NK-92 treated with Interleukin-12 subunit alpha and Interleukin-12 subunit beta, amount 100 ng/mL, for 24 hours (cell line): ENCODE measurements around the gene TBXA2R.
"Not testable (repeated sequence)": the region's sequence is repeated elsewhere in the genome, so short reads cannot be mapped to it uniquely, and the experiment has no call there.

ENCODE experiments used
- DNase-seq: peaks from one replicate; lab custom pipeline; 2025; lab: John Stamatoyannopoulos, UW

TBXA2R gene

DNA sequence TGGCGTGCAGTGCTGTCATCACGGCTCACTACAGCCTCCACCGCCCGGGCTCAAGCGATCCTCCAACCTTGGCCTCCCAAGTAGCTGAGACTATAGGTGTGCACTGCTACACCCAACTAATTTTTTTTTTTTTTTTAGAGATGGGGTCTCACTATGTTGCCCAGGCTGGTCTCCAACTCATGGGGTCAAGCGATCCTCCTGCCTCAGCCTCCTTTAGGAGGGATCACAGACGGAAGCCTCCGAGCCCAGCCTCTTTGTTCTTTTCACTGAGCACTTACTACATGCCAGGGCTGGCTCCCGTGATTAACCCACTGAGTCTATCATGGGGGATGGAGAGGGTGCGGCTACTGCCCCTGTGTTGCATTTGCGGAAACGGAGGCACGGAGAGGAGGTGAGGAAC lies 32.8 kb upstream of the TBXA2R start:
- no peak for DNase-seq

DNA sequence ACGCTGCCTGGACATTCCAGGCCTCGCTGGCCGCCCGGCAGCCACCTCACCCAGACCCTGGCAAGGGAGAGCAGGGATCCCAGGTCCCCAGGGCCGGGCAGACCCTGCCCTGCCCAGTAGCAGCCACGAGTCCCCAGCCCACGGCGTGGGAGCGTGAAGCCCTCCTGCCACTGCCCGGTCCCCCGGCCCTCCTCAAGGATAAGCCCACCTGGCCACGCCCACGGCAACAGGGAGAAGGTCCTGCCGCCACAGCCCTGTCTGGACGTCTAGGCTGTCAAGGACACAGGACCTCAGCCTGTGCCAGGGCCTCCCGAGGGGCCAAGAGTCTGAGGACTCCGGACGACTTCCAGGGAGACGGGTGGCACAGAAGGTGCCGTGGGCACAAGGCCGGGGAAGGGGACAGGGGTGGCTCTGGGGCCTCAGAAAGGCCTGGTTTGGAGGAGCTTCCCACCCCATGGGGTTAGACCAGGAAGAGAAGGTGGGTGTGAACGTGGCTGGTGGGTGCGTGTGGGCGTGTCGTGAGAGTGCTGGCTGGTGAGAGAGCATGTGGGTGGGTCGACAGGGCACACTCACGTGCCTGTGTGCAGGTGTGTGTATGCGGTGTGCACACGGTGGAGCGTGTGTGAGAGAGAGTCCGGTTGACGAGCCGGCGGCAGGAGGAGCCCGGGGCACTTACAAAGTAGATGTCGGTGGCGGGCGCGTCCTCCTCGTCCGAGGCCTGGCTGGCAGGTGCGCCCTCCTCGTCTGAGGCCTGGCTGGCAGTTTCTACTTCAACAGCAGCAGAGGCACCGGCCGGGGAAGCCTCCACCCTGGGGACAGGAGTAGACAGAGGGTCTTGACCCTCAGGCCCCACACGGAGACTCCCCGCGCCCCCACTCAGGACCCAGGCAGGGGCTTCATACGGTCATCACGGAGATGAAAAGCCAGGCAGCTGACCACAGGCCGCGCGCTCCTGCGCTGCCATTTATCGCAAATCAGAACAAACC lies 31.8 kb upstream of the TBXA2R start:
- DNase-seq, result no peak

DNA sequence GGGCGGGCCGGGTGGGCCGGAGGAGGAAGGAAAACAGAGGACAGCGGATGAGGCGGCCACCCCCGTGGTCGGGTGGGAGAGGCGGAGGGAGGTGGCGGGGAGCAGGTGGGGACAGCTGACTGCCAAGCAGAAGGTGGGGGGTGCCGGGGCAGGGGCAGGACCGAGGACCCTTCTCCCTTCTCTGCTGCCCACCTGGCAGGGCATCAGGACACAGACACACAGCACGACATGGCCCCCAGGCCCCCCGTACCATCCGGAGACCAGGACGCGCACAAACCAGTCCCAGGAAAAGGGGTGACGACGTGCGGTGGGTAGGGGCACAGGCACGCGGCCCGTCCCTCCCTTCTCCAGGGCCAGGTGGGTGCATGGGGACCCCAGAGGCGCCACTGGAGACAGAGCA lies 30.9 kb upstream of the TBXA2R start:
- no peak for DNase-seq

DNA sequence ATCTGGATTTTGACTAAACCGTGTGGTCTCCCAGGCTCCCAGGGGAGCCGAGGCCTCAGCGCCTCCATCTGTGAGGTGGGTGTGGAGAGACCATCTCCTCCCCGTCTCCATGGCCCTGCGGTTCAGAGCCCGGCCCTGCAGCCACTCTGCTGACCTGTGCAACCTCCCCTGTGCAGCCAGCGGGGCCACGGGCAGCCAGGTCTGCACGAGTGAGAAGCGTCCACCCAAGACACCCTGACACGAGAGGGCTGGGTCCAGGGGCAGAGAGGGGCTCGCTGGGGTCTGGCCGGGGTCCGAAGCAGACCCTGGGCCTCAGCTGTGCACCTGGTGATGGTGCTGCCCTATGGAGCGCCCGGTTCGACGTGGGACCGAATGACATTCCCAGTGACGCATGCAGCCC lies 30.3 kb upstream of the TBXA2R start:
- DNase-seq, result no peak

DNA sequence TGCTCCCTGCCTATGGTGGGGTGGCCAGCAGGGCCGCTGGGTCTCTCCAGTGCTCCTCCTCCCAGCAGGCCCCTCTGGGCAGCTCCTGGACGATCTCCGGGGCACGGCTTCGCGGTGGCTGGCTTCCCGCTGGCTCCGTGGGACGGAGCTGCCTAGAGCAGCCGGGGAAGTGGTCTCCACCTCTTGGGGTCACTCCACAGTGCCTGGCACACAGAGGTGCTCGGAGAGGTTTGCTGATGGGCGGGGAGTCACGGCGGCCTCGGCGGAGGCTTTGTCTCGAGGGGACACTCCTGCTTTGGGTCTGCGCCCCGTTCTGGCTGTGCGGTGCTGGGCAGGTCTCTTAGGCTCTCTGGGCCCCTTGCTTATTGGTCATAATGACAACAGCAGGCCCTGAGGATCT lies 29.8 kb upstream of the TBXA2R start:
- no peak for DNase-seq

DNA sequence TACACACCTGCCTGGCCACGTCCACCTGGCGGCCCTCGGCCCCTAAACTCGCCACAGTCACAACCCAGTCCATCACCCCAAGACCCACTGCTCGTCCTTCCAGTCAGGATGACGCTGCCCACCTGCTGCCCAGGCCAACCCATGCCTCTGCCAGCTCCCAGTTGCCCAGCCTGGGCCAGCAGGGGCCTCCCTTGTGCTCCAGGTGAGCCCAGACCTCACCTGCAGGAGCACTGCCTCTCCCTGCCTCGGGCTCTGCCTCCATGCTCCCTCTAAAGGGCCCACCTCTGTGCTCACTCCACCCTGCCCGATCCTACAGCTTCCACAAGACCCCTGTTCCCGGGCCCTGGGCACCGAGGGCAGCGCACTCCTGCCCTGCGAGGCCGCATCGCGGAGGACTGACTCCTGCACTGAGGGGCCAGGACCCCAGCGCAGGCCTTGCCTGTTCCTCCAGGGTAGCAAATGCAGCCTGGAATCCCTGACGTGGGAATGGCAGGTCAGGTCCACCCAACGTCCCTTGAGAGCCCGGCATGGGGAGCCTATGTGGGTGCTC lies 27.9 kb upstream of the TBXA2R start:
- no peak for DNase-seq

DNA sequence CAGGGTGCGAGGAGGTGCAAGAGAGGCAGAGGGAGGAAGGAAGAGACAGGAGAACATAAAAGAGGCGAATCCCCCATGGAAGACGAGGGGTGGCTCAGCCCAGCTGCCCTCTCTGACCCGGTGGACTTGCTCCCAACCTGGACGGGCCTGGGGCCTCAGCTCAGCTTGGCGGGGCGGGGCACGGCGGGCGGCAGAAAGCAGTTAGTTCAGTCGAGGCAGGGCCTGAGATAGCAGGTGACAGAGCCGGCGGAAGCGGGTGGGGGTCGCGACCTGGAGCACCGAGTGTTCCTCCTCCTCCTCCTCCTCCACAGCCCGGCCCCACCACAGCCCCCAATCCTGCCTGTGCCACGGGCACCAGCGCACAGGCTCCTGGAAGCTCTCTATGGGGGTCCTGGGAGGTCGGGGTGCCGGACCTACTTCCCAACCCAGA lies 26.9 kb upstream of the TBXA2R start:
- no peak for DNase-seq

DNA sequence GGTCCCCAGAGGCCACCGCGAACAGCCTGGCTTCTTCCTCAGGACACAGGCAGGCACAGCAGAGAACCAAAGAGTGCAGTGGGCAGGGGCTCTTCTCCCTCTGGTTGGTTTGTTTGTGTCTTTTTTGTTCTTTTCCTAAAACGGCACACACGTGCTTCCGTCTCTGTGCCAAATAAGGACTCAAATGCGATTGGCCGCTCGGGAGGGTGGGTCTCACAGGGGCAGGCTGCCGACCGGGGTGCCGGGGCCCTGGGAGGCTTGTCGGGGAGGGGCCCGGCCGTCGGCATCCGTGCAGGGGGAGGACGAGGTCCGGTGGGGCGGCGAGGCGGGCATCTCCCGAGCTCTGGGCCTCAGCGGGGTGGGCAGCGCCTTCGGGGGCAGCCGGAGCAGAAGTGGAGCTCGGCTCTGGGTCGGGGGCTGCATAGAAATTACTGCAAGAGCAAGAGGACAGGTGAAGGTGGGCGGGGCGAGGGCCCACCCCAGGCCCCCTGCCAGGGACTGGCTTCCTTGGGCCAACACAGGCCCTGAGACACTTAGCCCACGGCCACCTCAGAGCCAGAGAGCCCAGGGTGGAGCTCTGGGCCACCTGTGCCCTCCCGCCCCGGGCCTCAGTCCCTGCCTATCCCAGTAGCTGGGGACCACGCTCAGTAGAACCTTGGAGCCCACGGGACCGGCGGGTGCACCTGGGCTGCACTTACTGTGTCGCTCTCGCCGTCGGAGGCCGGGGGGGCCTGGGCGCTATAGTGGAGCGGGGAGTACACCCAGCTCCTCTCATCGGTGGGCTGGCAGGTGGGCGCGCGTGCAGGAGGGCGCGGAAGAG lies 26.3 kb upstream of the TBXA2R start:
- no peak for DNase-seq

DNA sequence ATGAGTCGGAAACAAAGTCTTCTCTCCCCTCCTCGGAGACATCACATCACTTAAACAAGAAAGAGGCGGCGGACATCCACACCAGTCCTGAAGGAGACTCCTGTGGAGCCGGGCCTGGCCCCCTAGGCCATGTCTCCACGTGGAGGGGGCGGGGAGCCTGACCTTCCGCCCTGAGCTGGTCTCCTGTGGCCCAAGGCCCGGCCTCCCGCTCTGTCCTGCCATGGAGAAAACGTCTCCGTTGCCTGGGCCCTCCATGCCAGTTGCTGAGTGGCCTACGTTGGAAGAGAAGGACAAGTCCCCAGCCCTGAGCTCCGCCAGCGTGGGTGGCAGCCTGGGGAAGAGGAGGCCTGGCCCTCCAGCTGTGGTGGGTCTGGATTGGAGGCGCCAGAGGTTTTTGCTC lies 25.4 kb upstream of the TBXA2R start:
- no peak for DNase-seq

DNA sequence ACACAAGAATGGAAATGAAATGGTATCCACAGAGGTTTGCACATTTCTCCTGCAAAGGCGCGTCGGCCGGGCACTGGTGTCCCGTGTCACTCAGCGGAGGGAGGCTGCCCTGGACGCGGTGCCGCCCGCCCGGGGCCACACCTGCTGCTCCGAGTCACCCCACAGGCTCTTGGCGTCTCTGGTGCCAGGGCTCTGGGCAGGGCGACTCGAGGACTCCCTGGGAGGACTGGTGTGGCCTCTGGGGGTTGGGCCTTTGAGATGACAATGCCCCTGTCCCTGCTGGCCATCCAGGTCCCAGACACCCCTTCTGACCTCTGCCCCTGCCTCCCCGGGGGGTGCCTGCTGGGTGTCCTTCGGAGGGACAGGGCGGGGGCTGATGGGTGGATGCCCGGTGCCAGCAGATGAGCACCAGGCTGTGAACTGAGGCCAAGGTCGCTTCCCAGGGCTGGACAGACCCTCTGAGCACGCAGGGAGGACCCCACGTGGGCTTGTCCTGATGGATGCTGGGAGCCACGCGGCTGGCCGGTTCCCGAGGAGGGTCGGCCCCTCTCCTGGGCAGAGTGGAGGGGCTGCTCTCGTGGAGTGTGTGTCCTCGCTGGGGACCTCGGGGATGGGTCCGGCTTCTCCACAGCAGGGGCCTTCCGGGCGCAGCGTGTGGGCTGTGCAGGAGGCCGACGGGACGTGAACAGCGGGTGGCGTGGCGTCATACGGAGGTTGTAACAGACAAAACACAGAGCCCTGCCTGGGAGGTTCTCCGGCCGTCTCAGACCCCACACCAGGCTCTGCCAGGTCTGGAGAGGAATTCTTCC lies 24.6 kb upstream of the TBXA2R start:
- DNase-seq, result no peak

DNA sequence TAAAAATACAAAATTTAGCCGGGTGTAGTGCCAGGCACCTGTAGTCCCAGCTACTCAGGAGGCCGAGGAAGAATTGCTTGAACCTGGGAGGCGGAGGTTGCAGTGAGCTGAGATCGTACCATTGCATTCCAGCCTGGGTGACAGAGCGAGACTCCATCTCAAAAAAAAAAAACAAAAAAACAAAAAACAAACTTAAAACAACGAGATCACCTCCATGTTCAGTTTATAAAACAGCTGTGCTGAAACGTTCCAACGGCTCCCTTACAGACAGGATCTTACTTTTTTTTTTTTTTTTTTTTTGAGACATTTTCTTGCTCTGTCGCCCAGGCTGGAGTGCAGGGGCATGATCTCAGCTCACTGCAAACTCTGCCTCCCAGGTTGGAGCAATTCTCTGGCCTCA lies 22.1 kb upstream of the TBXA2R start:
- DNase-seq, result not testable (repeated sequence)

DNA sequence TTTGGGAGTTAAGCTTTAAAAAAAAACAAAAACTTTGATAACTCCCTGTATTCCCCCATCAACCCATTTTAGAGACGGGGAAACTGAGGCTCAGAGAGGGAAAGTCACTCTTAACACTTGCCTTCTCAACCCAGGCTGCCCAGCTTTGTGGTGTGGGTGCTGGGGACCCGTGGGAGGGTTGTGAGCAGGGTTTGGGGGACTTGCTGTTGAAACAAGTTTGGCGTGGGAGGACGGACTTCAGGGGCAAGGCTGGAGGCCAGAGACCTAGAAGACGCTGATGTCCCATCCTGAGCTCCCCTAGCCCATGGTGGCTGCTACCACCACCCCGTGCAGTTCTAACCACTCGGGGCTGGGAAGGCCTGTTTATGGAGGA lies 20.7 kb upstream of the TBXA2R start:
- no peak for DNase-seq

DNA sequence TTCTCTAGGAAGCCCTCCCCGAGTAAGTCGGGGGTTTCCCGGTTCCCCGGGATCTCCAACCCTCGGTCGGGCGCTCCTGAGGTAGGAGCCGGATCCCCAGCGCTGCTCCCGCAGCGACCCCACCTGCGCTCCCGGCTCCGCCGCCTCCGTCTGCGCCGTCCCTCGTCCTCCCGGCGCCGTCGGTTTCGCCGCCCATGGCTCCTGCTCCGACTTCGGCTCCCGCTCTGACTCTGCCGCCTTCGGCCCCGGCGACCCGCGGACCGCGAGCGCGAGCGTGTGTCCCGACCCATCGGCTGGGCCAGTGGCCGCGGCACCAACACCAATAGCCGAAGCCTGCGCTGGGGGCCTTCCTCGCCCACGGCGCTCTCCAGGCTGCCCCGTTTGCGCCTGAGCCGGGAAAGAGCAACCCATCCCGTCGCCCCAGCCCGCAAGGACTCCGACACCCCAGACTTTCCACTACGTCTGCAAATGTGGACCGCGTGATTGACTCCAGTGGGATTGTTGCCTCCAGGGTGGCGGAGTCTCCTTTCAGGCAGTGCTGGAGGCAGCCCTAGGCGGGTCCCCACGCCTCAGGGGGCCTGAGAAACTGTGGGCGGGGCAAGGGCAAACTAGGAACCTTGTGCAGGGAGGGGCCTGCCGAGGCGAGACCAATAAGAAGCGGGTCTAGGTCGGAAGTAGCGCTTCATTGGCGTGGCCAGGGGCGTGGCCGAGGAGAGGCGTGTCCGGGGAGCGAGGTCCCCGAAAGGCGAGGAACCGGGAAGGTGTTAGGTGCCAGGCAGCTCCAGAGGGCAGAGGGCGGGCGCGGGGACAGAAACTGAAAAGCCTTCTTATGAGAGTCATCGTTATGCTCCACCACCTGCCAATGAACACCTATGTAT lies 20.0 kb upstream of the TBXA2R start, which contains the start of gene CACTIN:
Gene CACTIN (minus strand): TSS at position 318 of the 878 bp plus-strand sequence. CDS start 28 bp downstream, at position 290.
- peak; percentile 97 for DNase-seq

DNA sequence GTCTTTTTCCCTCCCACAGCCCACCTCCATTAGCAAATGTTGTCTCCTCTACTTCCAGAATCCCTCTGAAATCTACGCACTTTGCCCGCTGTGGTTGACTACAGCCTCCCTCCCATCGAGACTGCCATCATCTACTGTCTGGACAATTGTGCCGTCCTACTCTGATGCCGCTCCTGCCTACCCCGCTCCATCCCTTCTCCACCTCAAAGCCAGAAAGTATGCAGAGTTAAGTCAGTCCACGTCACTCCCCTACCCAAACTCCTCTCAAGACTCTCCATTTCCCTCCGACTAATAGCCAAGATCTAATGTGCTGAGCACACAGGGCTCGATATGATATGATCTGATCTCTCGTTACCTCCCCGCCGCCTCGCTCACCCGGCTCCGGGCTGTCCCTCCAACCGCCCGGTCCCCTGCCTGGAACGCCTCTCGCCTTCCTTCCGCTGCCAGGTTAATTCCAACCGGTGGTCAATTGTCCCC lies 19.4 kb upstream of the TBXA2R start:
- DNase-seq, result no peak

DNA sequence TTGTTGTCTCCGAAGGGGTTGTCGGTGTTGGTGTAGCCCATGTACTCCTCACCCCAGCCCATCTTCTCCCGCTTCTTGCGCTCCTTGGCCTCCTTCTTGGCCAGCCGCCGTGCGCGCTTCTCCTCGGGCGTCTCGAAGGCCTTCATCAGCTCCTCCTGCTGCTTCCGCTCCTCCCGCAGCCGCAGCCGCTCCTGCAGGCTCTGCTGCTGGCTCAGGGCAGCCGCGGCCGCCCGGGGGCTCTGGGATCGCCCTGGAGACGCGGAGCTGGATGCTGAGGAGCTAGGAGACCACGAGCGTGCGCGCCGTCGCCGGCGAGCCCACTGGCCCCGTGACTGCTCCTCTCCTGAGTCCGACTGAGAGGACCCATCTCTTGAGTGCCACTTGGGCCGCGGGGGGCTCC lies 17.0 kb upstream of the TBXA2R start:
- no peak for DNase-seq

DNA sequence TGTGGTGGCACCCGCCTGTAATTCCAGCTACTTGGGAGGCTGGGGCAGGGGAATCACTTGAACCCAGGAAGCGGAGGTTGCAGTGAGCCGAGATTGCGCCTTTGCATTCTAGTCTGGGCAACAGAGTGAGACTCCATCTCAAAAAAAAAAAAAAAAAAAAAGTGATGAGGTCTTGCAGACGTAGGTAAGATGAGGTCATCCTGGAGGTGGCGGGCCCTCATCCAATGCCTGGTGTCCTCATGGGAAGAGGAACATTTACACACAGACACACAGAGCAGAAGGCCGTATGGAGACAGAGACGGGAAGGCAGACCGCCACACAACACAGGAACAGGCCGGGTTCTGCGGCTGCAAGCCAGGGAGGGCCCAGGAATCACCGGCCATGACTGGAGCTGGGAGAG lies 15.5 kb upstream of the TBXA2R start:
- no peak for DNase-seq

DNA sequence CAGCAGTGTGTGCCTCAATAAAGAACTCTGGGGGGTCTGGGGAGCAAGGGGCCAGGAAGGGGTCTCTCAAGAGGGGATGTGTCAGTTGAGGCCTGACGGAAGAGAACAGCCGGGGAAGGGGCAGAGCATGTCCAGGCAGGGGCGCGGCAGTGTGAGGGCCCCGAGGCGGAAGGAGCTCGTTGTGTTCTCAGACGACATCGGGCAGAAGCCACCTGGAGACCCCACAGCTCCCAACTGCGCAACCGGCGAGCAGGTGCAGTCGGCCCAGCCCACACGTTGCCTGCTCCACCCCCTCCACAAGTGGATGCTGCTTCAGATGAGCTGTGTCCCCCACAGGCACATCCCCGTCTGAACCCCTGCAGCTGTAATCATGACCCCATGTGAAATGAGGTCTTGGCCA lies 15.0 kb upstream of the TBXA2R start:
- DNase-seq, result no peak

DNA sequence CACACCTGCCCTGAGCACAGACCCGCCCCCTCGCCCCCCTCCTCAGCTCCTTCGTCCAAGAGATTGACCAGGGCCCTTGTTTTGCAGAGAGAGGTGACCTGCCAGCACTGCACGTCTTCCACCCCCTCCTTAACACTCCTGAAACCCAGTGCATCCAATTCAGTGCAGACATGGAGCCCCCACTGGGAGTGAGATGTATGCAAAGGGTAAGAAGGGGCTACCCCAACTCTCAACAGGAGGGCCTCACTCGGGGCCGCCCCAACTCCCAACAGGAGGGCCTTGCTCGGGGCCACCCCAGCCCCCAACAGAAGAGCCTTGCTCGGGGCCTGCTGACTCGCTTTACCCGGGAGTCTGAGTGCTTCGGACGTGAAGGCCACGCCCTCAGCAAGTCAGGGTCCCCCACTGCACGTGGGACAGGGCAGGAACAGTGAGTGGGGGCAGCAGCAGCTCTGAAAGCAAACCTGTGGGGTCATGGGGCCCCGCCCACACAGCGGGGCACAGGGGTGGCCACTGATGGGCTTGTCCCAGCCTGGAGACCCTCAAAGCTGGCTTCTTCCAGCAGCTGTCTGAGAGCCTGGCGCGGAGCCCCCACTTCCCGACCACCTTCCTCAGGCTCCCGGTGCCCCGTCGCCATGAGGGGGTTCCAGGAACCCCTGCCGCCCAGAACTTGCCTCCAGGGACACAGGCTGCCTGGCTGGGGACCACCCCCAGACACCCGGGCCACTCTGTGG lies 14.3 kb upstream of the TBXA2R start:
- DNase-seq, result no peak

DNA sequence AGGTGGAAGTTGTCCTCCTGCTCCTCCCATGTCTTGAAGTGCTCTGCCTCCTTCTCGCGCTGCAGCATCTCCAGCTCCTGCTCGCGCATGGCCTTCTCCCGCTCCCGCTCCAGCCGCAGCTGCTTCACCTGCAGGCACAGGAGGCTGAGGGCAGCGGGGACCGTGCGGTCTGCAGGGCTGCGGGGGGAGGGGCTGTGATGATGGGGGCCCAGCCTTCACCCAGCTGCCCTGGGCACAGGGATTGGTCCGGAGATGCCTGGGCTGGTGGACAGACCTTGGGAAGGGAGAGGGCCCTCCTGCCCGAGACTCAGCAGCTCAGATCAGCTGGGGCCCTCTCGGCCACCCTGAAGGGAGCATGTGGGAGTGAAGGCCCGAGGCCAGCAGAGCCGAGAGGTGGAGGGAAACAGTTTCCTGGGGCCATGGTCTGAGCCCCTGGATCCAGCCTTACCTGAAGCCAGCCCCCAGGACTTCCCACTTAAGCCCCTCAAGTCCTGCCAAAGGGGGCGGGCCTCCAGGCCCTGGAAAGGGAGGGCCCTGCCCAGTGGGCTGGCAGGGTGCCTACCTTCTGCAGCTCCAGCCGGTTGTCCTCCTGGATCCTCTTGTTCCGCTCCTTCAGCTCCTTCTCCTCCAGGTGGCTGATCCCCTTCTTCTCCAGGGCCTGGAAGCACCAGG lies 13.6 kb upstream of the TBXA2R start:
- no peak for DNase-seq
